ENCODE data around the gene ELL2.

The ELL2 gene

DNA sequence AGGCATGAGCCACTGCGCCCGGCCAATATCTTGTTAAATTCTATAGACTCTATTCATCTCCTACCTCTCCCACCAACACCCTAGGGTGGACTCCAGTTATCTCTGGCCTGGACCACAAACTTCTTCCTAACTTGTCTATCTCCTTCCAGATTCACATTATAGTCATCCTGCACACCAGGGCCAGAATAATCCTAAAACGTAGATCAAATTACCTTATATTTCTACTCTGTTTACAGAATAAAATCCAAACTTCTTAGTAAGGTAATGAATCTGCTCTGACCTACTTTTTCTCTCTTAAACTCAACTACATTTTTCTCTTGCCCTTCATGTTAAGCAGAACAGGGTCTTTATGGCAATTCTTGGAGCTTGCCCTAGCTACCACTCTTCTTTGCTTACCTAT, 6.9 kb downstream of the ELL2 start:
- DNase-seq, result no peak

- no peak for DNase-seq
Measured at GRCh38 chr5:95953021-95953702, 8.5 kb downstream of the ELL2 start.

- no peak for DNase-seq
Measured at GRCh38 chr5:95951916-95952315, 9.7 kb downstream of the ELL2 start.

DNA sequence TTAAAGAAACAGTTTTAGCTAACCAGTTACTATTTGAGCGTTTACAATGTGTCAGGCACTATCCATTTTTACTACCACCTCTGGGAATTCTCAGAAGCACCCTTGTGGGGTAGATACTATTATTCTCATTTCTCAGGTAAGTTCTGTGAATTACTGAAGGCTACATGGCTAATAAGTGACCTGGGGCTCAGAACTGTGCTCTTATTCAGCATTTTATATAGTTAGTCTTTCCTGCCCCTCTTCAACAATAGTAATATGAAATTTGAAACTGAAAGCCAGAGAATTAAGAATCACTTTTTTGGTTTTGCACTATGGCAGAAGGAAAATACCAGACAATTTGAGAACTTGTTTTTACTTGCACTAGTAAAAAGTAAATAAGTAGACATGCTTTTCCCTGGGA, 11.8 kb downstream of the ELL2 start:
- DNase-seq, result no peak

DNA sequence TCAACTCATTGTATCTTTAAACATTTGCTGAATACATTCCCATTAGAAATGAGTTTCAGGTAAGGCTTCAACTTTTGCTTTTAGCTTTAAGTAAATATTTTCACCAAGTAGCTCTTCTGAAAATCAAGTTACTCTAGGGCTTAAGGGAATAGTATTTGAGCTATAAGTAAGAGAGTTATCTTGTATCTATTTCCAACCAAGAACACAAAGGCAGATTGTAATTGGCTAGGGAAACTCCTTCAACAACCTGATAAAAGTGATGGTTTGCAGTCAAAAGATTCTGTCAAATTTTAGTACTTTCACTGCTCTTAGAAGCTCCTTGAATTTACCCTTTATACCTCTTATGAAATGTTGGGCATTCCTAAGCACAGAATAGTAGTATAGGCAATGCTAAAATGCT, 13.0 kb downstream of the ELL2 start:
- DNase-seq, result no peak

GRCh38 chr5:95946451-95946850, 15.2 kb downstream of the ELL2 start:
- DNase-seq, result no peak

GRCh38 chr5:95942968-95943367, 18.7 kb downstream of the ELL2 start:
- DNase-seq, result no peak

- no peak for DNase-seq
Measured at GRCh38 chr5:95942414-95942813, 19.2 kb downstream of the ELL2 start.

DNA sequence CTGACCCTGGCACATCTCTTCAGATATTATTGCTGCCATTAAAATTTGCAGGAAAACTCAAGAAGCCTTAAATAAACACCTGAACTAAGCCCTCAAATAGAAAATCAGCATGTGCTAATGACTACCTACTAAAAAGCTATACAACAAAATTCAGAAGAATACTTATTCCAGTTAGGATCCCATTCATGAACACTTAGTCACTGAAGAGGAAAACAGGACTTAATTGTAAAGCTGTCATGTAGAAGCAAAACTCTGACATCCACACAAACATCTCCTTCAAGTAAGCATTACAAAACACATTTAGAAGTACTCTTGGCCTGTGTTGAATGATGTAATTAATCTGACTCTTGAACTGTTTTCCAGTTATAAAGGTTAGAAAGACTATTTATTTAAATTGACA, 19.9 kb downstream of the ELL2 start:
- no peak for DNase-seq

DNA sequence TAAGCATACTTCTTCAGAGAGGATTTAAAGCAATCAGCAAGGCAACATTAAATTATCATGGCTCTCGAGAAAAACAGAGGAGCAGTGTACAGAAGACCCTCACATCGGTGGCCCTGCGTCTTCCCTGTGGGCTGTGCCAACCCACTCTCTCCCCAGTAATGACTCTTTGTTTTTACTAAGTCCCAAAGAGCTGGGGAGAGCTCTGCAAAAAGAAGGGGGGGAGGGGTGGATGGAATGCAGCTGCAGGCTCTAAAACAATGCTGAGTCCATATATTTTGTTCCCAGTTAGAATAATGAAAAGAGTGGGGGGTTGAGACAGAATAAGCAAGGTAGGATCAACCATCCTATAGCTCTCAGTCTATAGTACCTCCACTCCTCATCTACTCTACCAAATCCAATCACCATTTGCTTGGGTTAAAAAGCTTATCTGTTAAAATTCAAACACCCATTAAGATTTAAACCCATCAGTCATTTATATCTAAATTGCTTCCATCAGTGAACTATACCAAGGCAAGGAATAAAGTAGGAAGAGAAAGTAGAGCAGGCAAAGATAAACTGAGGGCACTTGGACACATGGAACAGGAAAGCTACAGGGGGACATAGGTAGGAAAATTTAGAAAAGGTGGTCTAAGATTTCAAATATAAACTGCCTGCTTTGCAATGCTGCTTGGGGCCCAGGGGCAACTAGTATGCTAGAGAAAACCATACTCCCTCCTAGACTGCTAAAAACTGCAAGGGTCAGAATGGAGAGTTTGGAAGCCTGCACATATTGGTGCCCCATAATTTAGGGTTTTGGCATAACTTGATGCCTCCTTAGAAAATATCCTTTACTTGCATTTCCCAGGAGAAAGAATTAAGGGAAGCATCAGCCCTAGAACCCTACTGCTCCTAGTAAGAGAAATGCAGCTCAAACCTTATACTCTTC, 20.6 kb downstream of the ELL2 start:
- DNase-seq, result no peak

- no peak for DNase-seq
Measured at GRCh38 chr5:95939465-95939864, 22.2 kb downstream of the ELL2 start.

DNA sequence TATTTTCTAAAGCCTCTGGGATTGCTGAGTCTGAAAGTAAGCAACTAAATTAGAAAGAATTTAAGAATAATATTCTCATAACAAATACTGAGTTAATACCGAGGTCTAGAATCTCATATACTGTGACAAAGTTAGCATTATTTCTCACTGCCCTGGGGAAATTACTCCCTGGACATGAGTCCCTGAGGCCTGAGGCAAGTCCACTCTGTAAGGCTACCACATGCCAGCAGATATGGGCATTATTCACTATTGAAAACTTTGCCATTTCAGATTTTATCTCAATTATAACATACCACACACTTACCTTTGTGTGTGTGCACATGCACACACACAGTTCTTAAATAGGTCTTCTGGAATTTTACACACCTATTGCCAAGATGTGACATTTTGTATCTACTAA, 22.9 kb downstream of the ELL2 start:
- no peak for DNase-seq

GRCh38 chr5:95938347-95938746, 23.3 kb downstream of the ELL2 start:
- DNase-seq, result no peak

- DNase-seq, result no peak
Measured at GRCh38 chr5:95937607-95938152, 24.0 kb downstream of the ELL2 start.

GRCh38 chr5:95936812-95937397, 24.7 kb downstream of the ELL2 start:
- DNase-seq, result no peak

GRCh38 chr5:95935553-95936100, 26.0 kb downstream of the ELL2 start:
- DNase-seq, result no peak

DNA sequence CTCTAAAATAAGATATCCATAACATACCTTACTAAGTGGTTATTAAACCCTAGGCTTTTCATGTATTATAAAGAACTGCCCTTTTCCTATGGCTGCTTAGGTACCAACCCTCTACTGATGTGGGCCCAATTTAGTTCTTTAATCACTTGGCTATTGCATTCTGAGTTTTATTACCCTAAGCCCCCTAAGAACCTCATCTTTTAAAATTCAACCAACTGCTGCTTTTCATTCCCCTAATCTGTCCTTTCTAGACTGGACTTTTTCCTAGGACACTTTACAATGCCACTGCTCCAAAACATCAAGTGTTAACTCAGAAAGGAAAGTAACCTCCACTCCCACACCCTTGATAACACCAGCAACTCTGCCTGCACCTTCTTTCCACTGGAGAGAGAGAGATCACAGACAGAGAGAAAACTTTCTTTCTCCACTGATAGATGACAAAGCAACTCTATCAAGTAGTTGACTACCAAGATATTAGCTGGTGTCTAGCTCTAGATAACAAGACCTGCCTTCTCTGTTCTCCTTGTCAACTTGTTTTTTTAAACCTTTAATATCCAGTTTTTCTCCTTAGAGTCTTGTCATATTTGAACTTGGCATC, 27.3 kb downstream of the ELL2 start:
- DNase-seq, result no peak

GRCh38 chr5:95932941-95933340, 28.7 kb downstream of the ELL2 start:
- no peak for DNase-seq

DNA sequence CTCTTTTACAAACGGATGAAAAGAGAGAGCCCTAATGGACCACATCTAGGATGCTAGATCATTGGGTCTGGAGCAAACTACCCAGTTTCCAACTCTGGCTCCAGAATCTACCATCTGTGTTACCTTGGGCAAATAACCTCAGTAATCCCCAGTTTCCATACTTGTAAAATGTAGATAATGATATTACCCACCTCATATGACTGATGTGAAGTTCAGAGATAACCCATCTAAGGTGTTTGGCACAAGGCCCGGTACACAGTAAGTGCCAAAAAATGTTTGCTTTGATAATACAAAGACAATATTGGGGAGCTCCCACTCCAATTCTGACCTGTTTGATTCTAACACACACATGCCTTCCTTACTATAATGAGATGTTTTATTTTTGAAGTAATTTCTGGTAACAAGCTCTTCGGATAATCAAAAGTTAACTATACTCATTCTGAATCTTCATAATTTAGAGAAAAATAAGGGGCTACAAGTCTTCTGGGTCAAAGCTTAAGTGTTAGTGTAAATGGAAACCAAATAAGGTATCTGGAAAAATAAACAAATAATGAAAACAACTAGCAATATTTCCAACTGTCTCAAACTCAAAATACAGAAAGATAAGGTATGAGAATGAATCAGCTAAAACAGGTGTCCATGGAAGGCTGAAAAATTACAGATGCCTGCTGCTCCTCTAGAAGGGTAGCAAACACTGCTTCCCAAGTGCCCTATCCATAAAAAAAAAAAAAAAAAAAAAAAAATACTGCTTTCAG, 30.4 kb downstream of the ELL2 start:
- DNase-seq, result no peak

DNA sequence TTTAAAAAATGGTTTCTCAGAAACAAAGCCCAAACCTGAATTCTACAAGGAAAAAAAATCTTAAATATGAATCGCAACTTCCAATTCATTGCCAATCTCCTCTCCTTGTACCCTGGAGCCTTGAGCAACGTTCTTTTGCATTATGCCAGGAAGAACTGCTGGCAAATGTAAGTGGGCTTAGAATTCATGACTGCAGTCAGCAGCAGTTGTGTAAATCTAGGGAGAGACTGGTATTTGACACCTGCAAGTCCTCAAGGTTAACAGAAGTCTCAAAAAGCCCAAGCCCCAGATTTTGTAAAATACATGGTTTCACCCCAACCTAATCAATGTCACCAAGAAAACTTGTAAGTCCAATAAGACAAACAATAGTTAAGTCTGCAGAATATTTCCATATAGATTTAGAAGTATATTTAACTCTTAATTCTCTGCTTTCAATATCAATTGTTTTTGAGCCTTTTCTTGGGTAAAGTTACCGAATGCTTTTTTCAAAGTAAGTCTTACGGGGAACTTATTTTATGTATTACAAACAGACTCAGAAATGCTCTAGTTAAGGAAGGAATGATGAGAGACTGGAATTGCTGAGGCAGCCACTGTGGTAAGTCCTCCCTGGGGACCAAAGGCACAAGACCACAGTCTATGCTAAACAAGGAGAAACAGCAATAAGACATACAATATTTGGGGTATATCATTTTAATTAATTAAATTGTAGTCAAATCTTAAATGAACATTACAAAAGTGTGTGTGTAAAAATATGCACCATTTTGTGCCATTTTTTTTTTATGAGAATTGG, 31.3 kb downstream of the ELL2 start:
- no peak for DNase-seq

DNA sequence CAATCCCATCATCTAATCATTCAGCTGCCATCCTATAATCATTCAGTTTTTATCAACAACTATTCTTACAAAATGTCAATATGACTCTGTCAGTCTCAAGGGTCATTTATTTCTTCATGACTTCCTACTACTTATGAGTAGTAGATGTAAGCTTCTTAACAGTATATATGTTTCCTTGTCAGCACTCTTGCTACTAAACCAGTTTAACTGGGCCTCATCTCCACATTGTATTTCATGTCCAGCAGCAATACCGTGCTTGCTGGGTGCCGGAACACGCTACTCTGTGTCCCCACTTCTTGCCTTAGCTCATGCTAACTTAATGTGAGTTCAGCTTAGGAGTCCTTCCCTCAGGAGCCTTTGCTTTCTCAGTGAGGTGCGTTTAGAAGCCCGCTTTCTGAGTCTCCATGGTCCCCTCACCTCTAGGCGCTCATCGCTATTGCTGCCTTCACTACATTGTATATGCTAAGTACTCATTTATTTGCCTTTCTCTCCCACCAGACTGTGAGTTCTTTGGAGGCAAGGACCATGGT, 32.9 kb downstream of the ELL2 start:
- no peak for DNase-seq

All from stimulated activated CD4-positive, alpha-beta T cell treated with anti-CD3 and anti-CD28 coated beads, Interleukin-2, amount 100 ng/mL, for 48 hours (primary cell).